ENCODE data around the gene STK39. TPM values are rescaled to one million over a fixed set of nuclear protein-coding genes. Genes with fewer than 3 reads are reported as not detected.

STK39 gene
- total RNA-seq, 1 donor from 2014 or later: 20.9 TPM

GRCh38 chr2:168212866-168213265, 34.5 kb downstream of the STK39 start:
- no peak for ATAC-seq
- DNase-seq: no peak
- intact Hi-C loops (cut with micrococcal nuclease): no loop called here

- intact Hi-C loops (cut with micrococcal nuclease): no loop called here
- ATAC-seq (no peak), DNase-seq (no peak)
Measured at GRCh38 chr2:168212167-168212566, 35.2 kb downstream of the STK39 start.

- peak; percentile 35 for ATAC-seq
- no peak for DNase-seq
- intact Hi-C loops (cut with micrococcal nuclease): no loop called here
Measured at GRCh38 chr2:168211664-168212163, 35.7 kb downstream of the STK39 start.

GRCh38 chr2:168210895-168211570, 36.4 kb downstream of the STK39 start:
- peak; percentile 78 for ATAC-seq
- intact Hi-C loops (cut with micrococcal nuclease): no loop called here
- no peak for DNase-seq

- DNase-seq (no peak), ATAC-seq (no peak)
- intact Hi-C loops (cut with micrococcal nuclease): no loop called here
Measured at GRCh38 chr2:168210216-168210894, 37.0 kb downstream of the STK39 start.

GRCh38 chr2:168208652-168209051, 38.7 kb downstream of the STK39 start:
- ATAC-seq (no peak), DNase-seq (no peak)
- intact Hi-C loops (cut with micrococcal nuclease): no loop called here

- ATAC-seq (no peak), DNase-seq (no peak)
- intact Hi-C loops (cut with micrococcal nuclease): no loop called here
Measured at GRCh38 chr2:168207851-168208250, 39.5 kb downstream of the STK39 start.

- ATAC-seq (peak; percentile 67), DNase-seq (no peak)
- intact Hi-C loops (cut with micrococcal nuclease): no loop called here
Measured at GRCh38 chr2:168203762-168204693, 43.4 kb downstream of the STK39 start.

GRCh38 chr2:168201584-168202116, 45.7 kb downstream of the STK39 start:
- DNase-seq (no peak), ATAC-seq (no peak)
- intact Hi-C loops (cut with micrococcal nuclease): no loop called here

- intact Hi-C loops (cut with micrococcal nuclease): no loop called here
- no peak for DNase-seq
- ATAC-seq: no peak
Measured at GRCh38 chr2:168200930-168201583, 46.3 kb downstream of the STK39 start.

- peak; percentile 59 for ATAC-seq
- DNase-seq: no peak
- intact Hi-C loops (cut with micrococcal nuclease): no loop called here
Measured at GRCh38 chr2:168198476-168199207, 48.8 kb downstream of the STK39 start.

GRCh38 chr2:168196764-168197180, 50.6 kb downstream of the STK39 start:
- intact Hi-C loops (cut with micrococcal nuclease): no loop called here
- DNase-seq (no peak), ATAC-seq (peak; percentile 29)

- no peak for DNase-seq
- no peak for ATAC-seq
- intact Hi-C loops (cut with micrococcal nuclease): no loop called here
Measured at GRCh38 chr2:168194784-168195522, 52.4 kb downstream of the STK39 start.

- no peak for ATAC-seq
- intact Hi-C loops (cut with micrococcal nuclease): no loop called here
- DNase-seq: no peak
Measured at GRCh38 chr2:168192839-168193616, 54.4 kb downstream of the STK39 start.

- no peak for DNase-seq
- intact Hi-C loops (cut with micrococcal nuclease): no loop called here
Measured at GRCh38 chr2:168191955-168192785, 55.2 kb downstream of the STK39 start.

More at GRCh38 chr2:168191955-168192785, 55.2 kb downstream of the STK39 start:
- ATAC-seq: no peak
